Measurements from ENCODE around the gene AUNIP. TPM values are rescaled to one million over a fixed set of nuclear protein-coding genes. Genes with fewer than 3 reads are reported as not detected.

AUNIP gene
- total and polyA plus RNA-seq, 3 donors from 2014 or later = 14.1 to 28.5 (median 22.5) TPM

DNA sequence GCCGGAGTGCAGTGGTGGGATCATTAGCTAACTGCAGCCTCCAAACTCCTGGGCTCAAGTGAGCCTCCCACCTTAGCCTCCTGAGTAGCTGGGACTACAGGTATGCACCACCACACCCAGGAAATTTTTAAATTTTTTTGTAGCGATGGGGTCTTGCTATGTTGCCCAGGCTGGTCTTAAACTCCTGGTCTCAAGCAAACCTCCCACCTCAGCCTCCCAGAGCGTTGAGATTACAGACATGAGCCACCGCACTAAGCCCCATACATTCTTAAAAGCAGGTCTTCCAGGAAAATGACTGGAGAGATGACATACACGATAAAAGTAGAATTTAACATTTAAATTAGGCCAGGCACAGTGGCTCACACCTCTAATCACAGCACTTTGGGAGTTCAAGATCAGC, 26.1 kb downstream of the AUNIP start:
- TF ChIP-seq, protein P1, sequence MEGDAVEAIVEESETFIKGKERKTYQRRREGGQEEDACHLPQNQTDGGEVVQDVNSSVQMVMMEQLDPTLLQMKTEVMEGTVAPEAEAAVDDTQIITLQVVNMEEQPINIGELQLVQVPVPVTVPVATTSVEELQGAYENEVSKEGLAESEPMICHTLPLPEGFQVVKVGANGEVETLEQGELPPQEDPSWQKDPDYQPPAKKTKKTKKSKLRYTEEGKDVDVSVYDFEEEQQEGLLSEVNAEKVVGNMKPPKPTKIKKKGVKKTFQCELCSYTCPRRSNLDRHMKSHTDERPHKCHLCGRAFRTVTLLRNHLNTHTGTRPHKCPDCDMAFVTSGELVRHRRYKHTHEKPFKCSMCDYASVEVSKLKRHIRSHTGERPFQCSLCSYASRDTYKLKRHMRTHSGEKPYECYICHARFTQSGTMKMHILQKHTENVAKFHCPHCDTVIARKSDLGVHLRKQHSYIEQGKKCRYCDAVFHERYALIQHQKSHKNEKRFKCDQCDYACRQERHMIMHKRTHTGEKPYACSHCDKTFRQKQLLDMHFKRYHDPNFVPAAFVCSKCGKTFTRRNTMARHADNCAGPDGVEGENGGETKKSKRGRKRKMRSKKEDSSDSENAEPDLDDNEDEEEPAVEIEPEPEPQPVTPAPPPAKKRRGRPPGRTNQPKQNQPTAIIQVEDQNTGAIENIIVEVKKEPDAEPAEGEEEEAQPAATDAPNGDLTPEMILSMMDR (IDR thresholded peaks at IDR 0.05) = no peak
- no peak for TF ChIP-seq POLR2A (IDR thresholded peaks at IDR 0.05)
- WGBS, 2 donors = 96% methylated on average over 5 of the region's 5 CpGs
- Histone ChIP-seq H3K27ac (no peak overlapping the region), H3K4me3 (no peak overlapping the region), H3K27me3 (no peaks in the 10 kb centered on the region), H3K9me3 (no peaks in the 10 kb centered on the region), H3K36me3 (ENCODE audit: low read depth, missing control alignments) (no peaks in the 10 kb centered on the region), H3K4me1 (peaks cover 29% of the 10 kb centered on the region)
- intact Hi-C loops (cut with DNase I; ENCODE audit: low total_unique reads) = no loop called here
- no peak for DNase-seq

DNA sequence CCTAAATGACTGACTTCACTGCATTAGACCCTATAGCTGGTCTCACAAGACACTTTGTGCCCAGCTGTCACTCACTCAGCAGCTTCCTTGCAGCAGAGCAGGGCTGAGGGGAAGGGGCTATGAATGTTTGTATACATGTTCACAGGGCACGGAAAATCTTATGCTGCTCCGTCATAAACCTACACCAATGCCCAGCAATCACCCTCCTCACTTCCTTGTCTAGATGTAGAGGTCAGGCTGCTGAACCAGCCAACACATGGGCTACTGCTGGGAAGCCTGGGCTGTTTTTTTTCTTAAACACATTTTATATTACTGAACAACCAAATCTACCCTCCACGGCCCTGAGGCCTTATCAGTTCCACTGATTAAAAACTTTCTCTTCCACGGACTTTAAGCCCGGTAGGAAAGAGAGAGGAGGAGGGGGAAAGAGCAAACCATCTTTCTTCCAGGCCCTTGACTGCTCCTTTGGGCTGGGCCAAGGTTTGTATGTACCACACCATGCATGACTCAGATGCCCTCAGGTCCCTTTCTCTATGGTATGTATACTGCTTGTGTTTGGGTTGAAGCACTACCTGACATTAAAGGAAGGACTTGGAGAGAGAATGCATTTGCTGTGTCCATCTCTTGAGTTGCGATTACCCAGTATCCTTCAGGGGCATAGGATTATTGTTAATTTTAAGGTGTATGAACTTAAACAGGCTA, 26.8 kb downstream of the AUNIP start:
- no peak for TF ChIP-seq POLR2A (IDR thresholded peaks at IDR 0.05)
- TF ChIP-seq, protein P1 (IDR thresholded peaks at IDR 0.05) = no peak
- intact Hi-C loops (cut with DNase I; ENCODE audit: low total_unique reads) = no loop called here
- Histone ChIP-seq H3K27ac (no peak overlapping the region), H3K9me3 (no peaks in the 10 kb centered on the region), H3K27me3 (no peaks in the 10 kb centered on the region), H3K4me1 (peaks cover 27% of the 10 kb centered on the region), H3K4me3 (no peak overlapping the region), H3K36me3 (ENCODE audit: low read depth, missing control alignments) (no peaks in the 10 kb centered on the region)
- DNase-seq = no peak
- WGBS, 2 donors = 69 to 90% methylated on average over 6 of the region's 6 CpGs

DNA sequence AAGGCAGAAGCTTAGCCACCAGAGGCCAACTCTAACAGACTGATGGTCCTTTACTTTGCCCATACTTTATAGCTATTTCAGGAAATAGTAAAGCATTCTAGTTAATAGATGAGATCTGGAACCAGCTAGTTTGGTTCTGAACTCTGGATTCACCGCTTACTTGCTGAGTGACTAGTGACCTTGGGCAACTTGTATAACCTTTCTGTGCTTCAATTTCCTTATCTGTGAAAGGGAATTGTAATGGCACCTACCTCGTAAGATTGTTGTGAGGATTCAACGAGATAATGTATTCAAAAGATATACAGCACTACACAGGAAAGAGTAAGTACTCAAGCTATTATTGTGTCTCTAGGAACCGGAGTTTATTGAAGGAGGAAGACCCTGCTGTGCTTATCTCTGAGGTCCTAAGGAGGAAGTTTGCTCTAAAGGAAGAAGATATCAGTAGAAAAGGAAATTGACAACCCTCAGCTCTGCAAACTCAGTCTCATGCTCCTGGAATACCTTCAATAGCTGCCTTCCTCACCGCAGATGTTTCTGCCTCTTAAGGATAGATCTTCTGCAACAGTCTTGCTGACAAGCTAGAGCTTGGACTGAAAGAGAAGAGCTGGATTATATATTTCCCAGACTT, 27.6 kb downstream of the AUNIP start:
- no peaks in the 10 kb centered on the region for H3K9me3 ChIP-seq
- DNase-seq = no peak
- 54 to 64% methylated on average over 5 of the region's 5 CpGs for WGBS, 2 donors
- H3K36me3 ChIP-seq (ENCODE audit: low read depth, missing control alignments) = no peaks in the 10 kb centered on the region
- H3K4me3 ChIP-seq = no peak overlapping the region
- no peak overlapping the region for H3K27ac ChIP-seq
- TF ChIP-seq POLR2A (IDR thresholded peaks at IDR 0.05) = no peak
- TF ChIP-seq, protein P1 (IDR thresholded peaks at IDR 0.05) = no peak
- peaks cover 19% of the 10 kb centered on the region for H3K4me1 ChIP-seq
- intact Hi-C loops (cut with DNase I; ENCODE audit: low total_unique reads) = no loop called here
- no peaks in the 10 kb centered on the region for H3K27me3 ChIP-seq

DNA sequence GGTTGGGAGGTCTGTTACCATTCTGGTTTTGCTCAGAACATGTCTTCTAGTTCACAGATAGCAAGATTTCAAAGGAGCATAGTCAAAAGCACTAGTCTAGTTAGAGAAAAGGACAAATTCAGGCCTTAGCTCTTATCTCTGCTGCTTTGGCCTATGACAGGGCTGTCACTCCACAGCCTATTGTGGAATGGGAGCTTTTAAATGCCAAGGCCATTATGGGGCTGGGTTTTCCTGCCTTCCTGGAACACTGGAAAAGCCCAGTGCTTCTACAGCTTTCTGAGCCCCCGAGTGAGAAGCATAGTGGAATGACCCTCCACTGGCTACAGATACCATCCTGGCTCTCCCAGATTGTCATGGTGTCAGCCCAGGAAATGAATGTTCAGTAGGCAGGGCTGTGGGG, 30.2 kb downstream of the AUNIP start:
- intact Hi-C loops (cut with DNase I; ENCODE audit: low total_unique reads) = no loop called here
- no peak overlapping the region for H3K4me3 ChIP-seq
- H3K27ac ChIP-seq = peak overlapping the region in 1 of 2 donors; percentile 19
- H3K27me3 ChIP-seq = no peaks in the 10 kb centered on the region
- DNase-seq = no peak
- no peak for TF ChIP-seq POLR2A (IDR thresholded peaks at IDR 0.05)
- TF ChIP-seq, protein P1 (IDR thresholded peaks at IDR 0.05) = no peak
- no peaks in the 10 kb centered on the region for H3K4me1 ChIP-seq
- no peaks in the 10 kb centered on the region for H3K36me3 ChIP-seq (ENCODE audit: low read depth, missing control alignments)
- H3K9me3 ChIP-seq = no peaks in the 10 kb centered on the region
- WGBS, 2 donors = 18 to 60% methylated on average over 1 of the region's 1 CpG
